GM23338 (cell line): ENCODE results near the gene PDIK1L. TPM values are rescaled to one million over a fixed set of nuclear protein-coding genes. Genes with fewer than 3 reads are reported as not detected.

Experiments used
- ATAC-seq: fragments of 200-7000 bp; cut with Tn5 transposase; 3 replicates; pipeline ENCODE4 v1.9.1; 2020
- DNase-seq: peaks from one replicate; pipeline ENCODE4 v3.0.0-alpha.2; 2015; ENCODE audit warnings: low spot score
- H2AFZ ChIP-seq: fragments of 200-600 bp; sonication (generic); 2 replicates; pipeline ENCODE4 v1.8.0; 2016; ENCODE audit warnings: antibody characterized with exemption, mild to moderate bottlenecking, moderate library complexity
- H3F3A ChIP-seq: fragments of 200-600 bp; sonication (generic); replicated peaks from 2 replicates; pipeline ENCODE4 v1.8.0; 2017; ENCODE audit warnings: antibody characterized with exemption, mixed run types, low read depth
- H3K27ac ChIP-seq: fragments of 200-600 bp; sonication (generic); 2 replicates; pipeline ENCODE4 v1.6.1; 2016; ENCODE audit warnings: low read depth
- H3K27me3 ChIP-seq: fragments of 200-600 bp; sonication (generic); 2 replicates; pipeline ENCODE4 v1.8.0; 2016; ENCODE audit warnings: mild to moderate bottlenecking, mixed run types, moderate library complexity; ENCODE audit not compliant: insufficient read depth
- H3K36me3 ChIP-seq: fragments of 200-600 bp; sonication (generic); 2 replicates; pipeline ENCODE4 v1.8.0; 2016; ENCODE audit warnings: mild to moderate bottlenecking; ENCODE audit not compliant: insufficient read depth
- H3K4me1 ChIP-seq: fragments of 200-600 bp; sonication (generic); 2 replicates; pipeline ENCODE4 v1.8.0; 2016; ENCODE audit warnings: mild to moderate bottlenecking, moderate library complexity; ENCODE audit not compliant: insufficient read depth
- H3K4me2 ChIP-seq: fragments of 200-600 bp; sonication (generic); 2 replicates; pipeline ENCODE4 v1.7.1; 2017; ENCODE audit warnings: mixed run types
- H3K4me3 ChIP-seq: fragments of 200-600 bp; sonication (generic); 2 replicates; pipeline ENCODE4 v1.6.1; 2016; ENCODE audit warnings: mixed run types
- H3K79me2 ChIP-seq: fragments of 200-600 bp; sonication (generic); replicated peaks from 2 replicates; pipeline ENCODE4 v1.8.0; 2017; ENCODE audit warnings: mild to moderate bottlenecking; ENCODE audit not compliant: insufficient read depth
- H3K9me2 ChIP-seq: fragments of 200-600 bp; sonication (generic); 2 replicates; pipeline ENCODE4 v1.8.0; 2017; ENCODE audit not compliant: insufficient read depth
- H4K20me1 ChIP-seq: fragments of 200-600 bp; sonication (generic); replicated peaks from 2 replicates; pipeline ENCODE4 v1.8.0; 2017; ENCODE audit warnings: mild to moderate bottlenecking; ENCODE audit not compliant: insufficient read depth
- H3K27ac Mint-ChIP-seq: 2 replicates; pipeline ENCODE4 v1.8.0; 2020; ENCODE audit warnings: inconsistent platforms, mild to moderate bottlenecking, moderate library complexity, mixed read lengths
- H3K27me3 Mint-ChIP-seq: 3 replicates; pipeline ENCODE4 v1.8.0; 2022; ENCODE audit warnings: low read depth, mild to moderate bottlenecking, moderate library complexity, mixed read lengths, inconsistent platforms; ENCODE audit not compliant: insufficient read depth, poor library complexity
- H3K36me3 Mint-ChIP-seq: 3 replicates; pipeline ENCODE4 v1.8.0; 2021; ENCODE audit warnings: low read depth, mild to moderate bottlenecking, inconsistent platforms, moderate library complexity, mixed read lengths
- H3K4me1 Mint-ChIP-seq: 3 replicates; pipeline ENCODE4 v1.8.0; 2020; ENCODE audit warnings: mild to moderate bottlenecking, inconsistent platforms, mixed read lengths
- H3K4me3 Mint-ChIP-seq: 3 replicates; pipeline ENCODE4 v1.8.0; 2021; ENCODE audit warnings: moderate library complexity, mild to moderate bottlenecking, inconsistent platforms, mixed read lengths
- H3K9me3 Mint-ChIP-seq: 3 replicates; pipeline ENCODE4 v1.8.0; 2020; ENCODE audit warnings: moderate library complexity, mild to moderate bottlenecking, inconsistent platforms, mixed read lengths
- CREB1 ChIP-seq: fragments of 250-450 bp; sonication (Bioruptor Pico); IDR thresholded peaks from 2 replicates; pipeline ENCODE4 v1.5.0; 2020; ENCODE audit warnings: low read depth, mild to moderate bottlenecking, moderate library complexity
- CTCF ChIP-seq, 2 experiments: fragments of 200-600 bp in 1 of 2; sonication (generic) in 1 of 2; conservative IDR thresholded peaks; 2 replicates each; pipeline versions ENCODE4 v1.5.1 to v1.6.1; 2016 to 2017; ENCODE audit warnings: antibody characterized with exemption in 2 of 2, low read depth in 2 of 2, mild to moderate bottlenecking in 2 of 2, moderate library complexity in 1 of 2
- EZH2 ChIP-seq: fragments of 200-600 bp; sonication (generic); IDR thresholded peaks from one replicate; pipeline ENCODE4 v1.8.0; 2017; ENCODE audit warnings: antibody characterized with exemption, mild to moderate bottlenecking, low read depth; ENCODE audit not compliant: unreplicated experiment
- EZH2phosphoT487 ChIP-seq: fragments of 200-600 bp; sonication (generic); IDR thresholded peaks from one replicate; pipeline ENCODE4 v1.8.1; 2018; ENCODE audit warnings: antibody characterized with exemption; ENCODE audit not compliant: unreplicated experiment
- JUNB ChIP-seq: IDR thresholded peaks from one replicate; pipeline ENCODE4 v1.6.1; 2016; ENCODE audit warnings: antibody characterized with exemption; ENCODE audit not compliant: unreplicated experiment
- NANOG ChIP-seq: IDR thresholded peaks from 2 replicates; pipeline ENCODE4 v1.6.1; 2016; ENCODE audit warnings: antibody characterized with exemption, borderline replicate concordance
- POLR2AphosphoS5 ChIP-seq: IDR thresholded peaks from 2 replicates; pipeline ENCODE4 v1.6.1; 2016; ENCODE audit warnings: antibody characterized with exemption, low read depth
- STAT1 ChIP-seq: IDR thresholded peaks from one replicate; pipeline ENCODE4 v1.6.1; 2016; ENCODE audit warnings: antibody characterized with exemption; ENCODE audit not compliant: unreplicated experiment
- ZNF114 ChIP-seq: fragments of 250-450 bp; sonication (Bioruptor Pico); IDR thresholded peaks from 2 replicates; pipeline ENCODE4 v1.5.0; 2020; ENCODE audit warnings: mild to moderate bottlenecking, moderate library complexity
- ZNF331 ChIP-seq: fragments of 250-450 bp; sonication (Bioruptor Pico); IDR thresholded peaks from 2 replicates; pipeline ENCODE4 v1.5.0; 2020; ENCODE audit warnings: low read depth, mild to moderate bottlenecking, moderate library complexity
- polyA plus RNA-seq: library from polyadenylated mRNA; unstranded; fragments of >200 nt; fragmentation: Nextera tagmentation; extraction: Ambion mirVana; gene quantifications from 2 replicates; pipeline ENCODE4 v1.2.1, GENCODE V29; 2016
- total RNA-seq: library from RNA; depleted of rRNA; stranded (reverse); fragments of >200 nt; shearing (Covaris generic); gene quantifications from 2 replicates; pipeline ENCODE4 v1.2.3, GENCODE V29; 2014

Gene PDIK1L
- total and polyA plus RNA-seq, 2 experiments from 2014 or later = 1.6 to 3.0 TPM

- H3K4me2 ChIP-seq = peak overlapping the region; percentile 89
- 0 out of 2 replicates have a peak, but pooled peaks cover 4% of the 10 kb centered on the region for H3F3A ChIP-seq
- peaks cover 16% of the 10 kb centered on the region for H3K27me3 ChIP-seq
- TF ChIP-seq NANOG = no peak
- peaks cover 18% of the 10 kb centered on the region for H3K4me1 Mint-ChIP-seq
- H3K9me2 ChIP-seq = no peaks in the 10 kb centered on the region
- H2AFZ ChIP-seq = peak overlapping the region; percentile 85
- H3K9me3 Mint-ChIP-seq = no peaks in the 10 kb centered on the region; the same call in 2 of the 3 replicates
- H3K36me3 ChIP-seq = no peaks in the 10 kb centered on the region; the same call in 1 of the 2 replicates
- DNase-seq (no peak), ATAC-seq (peak; percentile 6)
- peaks cover 7% of the 10 kb centered on the region for H3K36me3 Mint-ChIP-seq
- peaks cover 17% of the 10 kb centered on the region for H3K4me1 ChIP-seq
- H3K27me3 Mint-ChIP-seq = peaks cover 9% of the 10 kb centered on the region
- no peaks in the 10 kb centered on the region; the same call in 1 of the 2 replicates for H3K79me2 ChIP-seq
- H3K27ac Mint-ChIP-seq = peak overlapping the region; percentile 93
- peak overlapping the region; percentile 98 for H3K4me3 ChIP-seq
- no peak overlapping the region for H3K27ac ChIP-seq
- H4K20me1 ChIP-seq = 0 out of 2 replicates have a peak, but pooled peaks cover 7% of the 10 kb centered on the region
- H3K4me3 Mint-ChIP-seq = peak overlapping the region; percentile 89
These were observed 767 bp downstream of the PDIK1L start for GRCh38 chr1:26112407-26112775.

- H3K27ac ChIP-seq = no peak overlapping the region
- H3K4me3 ChIP-seq = no peak overlapping the region
- no peaks in the 10 kb centered on the region for H3K9me2 ChIP-seq
- peaks cover 7% of the 10 kb centered on the region; the same call in 1 of the 2 replicates for H4K20me1 ChIP-seq
- no peak overlapping the region for H3K4me2 ChIP-seq
- peaks cover 17% of the 10 kb centered on the region for H3K4me1 ChIP-seq
- H2AFZ ChIP-seq = no peak overlapping the region
- peaks cover 13% of the 10 kb centered on the region for H3K27me3 ChIP-seq
- no peak overlapping the region for H3K4me3 Mint-ChIP-seq
- H3K9me3 Mint-ChIP-seq = no peaks in the 10 kb centered on the region; the same call in 2 of the 3 replicates
- peaks cover 18% of the 10 kb centered on the region for H3K4me1 Mint-ChIP-seq
- TF ChIP-seq ZNF331 (CRISPR knock-in tag) = no peak
- no peaks in the 10 kb centered on the region; the same call in 1 of the 2 replicates for H3K36me3 ChIP-seq
- no peak for ATAC-seq
- H3K27me3 Mint-ChIP-seq = peaks cover 9% of the 10 kb centered on the region
- no peaks in the 10 kb centered on the region; the same call in 1 of the 2 replicates for H3K79me2 ChIP-seq
- peaks cover 13% of the 10 kb centered on the region for H3K36me3 Mint-ChIP-seq
- H3F3A ChIP-seq = 0 out of 2 replicates have a peak, but pooled peaks cover 4% of the 10 kb centered on the region
- DNase-seq = no peak
- no peak overlapping the region for H3K27ac Mint-ChIP-seq
These were observed 2.7 kb downstream of the PDIK1L start for GRCh38 chr1:26114165-26114927.

- no peak overlapping the region for H3K27ac ChIP-seq
- H3K4me3 ChIP-seq = no peak overlapping the region
- H3K4me3 Mint-ChIP-seq = no peak overlapping the region
- no peaks in the 10 kb centered on the region for H3K27me3 Mint-ChIP-seq
- H3K9me2 ChIP-seq = no peaks in the 10 kb centered on the region
- H3K27me3 ChIP-seq = no peaks in the 10 kb centered on the region
- no peaks in the 10 kb centered on the region; the same call in none of the 2 replicates for H4K20me1 ChIP-seq
- no peak overlapping the region for H3K27ac Mint-ChIP-seq
- no peaks in the 10 kb centered on the region; the same call in 1 of the 2 replicates for H3K36me3 ChIP-seq
- H3F3A ChIP-seq = no peaks in the 10 kb centered on the region
- H3K36me3 Mint-ChIP-seq = peaks cover 10% of the 10 kb centered on the region; the same call in 1 of the 3 replicates
- no peaks in the 10 kb centered on the region for H3K4me1 ChIP-seq
- H3K4me2 ChIP-seq = no peak overlapping the region
- no peak overlapping the region for H2AFZ ChIP-seq
- ATAC-seq (no peak), DNase-seq (no peak)
- no peaks in the 10 kb centered on the region for H3K79me2 ChIP-seq
- H3K4me1 Mint-ChIP-seq = peaks cover 2% of the 10 kb centered on the region; the same call in 1 of the 3 replicates
- no peaks in the 10 kb centered on the region for H3K9me3 Mint-ChIP-seq
- TF ChIP-seq POLR2AphosphoS5 (no peak), CREB1 (CRISPR knock-in tag) (no peak), EZH2phosphoT487 (no peak), ZNF114 (CRISPR knock-in tag) (no peak), JUNB (no peak), STAT1 (no peak), CTCF (conservative IDR thresholded peaks at IDR 0.05; ENCODE audit: low read depth in 2 of 2) (no peak), EZH2 (no peak), ZNF331 (CRISPR knock-in tag) (no peak)
These were observed 8.4 kb downstream of the PDIK1L start for GRCh38 chr1:26119892-26120608.
